Ishikawa (cell line): Measurements from ENCODE around the gene RAPGEF5.

Experiments
- EP300 ChIP-seq: IDR thresholded peaks from 2 replicates; pipeline ENCODE4 v1.6.1; 2012; ENCODE audit warnings: borderline replicate concordance
- TCF12 ChIP-seq: IDR thresholded peaks from 2 replicates; pipeline ENCODE4 v1.6.1; 2012; ENCODE audit warnings: low read depth

- TF ChIP-seq EP300, result no peak
- TF ChIP-seq TCF12, result no peak
These were observed 5.6 kb downstream of the RAPGEF5 start for GRCh38 chr7:22351329-22351692.
